ENCODE results near the gene HKDC1. TPM values are rescaled to one million over a fixed set of nuclear protein-coding genes. Genes with fewer than 3 reads are reported as not detected.
"Not testable (repeated sequence)": the region's sequence is repeated elsewhere in the genome, so short reads cannot be mapped to it uniquely, and the experiment has no call there.

HKDC1 gene, protein sequence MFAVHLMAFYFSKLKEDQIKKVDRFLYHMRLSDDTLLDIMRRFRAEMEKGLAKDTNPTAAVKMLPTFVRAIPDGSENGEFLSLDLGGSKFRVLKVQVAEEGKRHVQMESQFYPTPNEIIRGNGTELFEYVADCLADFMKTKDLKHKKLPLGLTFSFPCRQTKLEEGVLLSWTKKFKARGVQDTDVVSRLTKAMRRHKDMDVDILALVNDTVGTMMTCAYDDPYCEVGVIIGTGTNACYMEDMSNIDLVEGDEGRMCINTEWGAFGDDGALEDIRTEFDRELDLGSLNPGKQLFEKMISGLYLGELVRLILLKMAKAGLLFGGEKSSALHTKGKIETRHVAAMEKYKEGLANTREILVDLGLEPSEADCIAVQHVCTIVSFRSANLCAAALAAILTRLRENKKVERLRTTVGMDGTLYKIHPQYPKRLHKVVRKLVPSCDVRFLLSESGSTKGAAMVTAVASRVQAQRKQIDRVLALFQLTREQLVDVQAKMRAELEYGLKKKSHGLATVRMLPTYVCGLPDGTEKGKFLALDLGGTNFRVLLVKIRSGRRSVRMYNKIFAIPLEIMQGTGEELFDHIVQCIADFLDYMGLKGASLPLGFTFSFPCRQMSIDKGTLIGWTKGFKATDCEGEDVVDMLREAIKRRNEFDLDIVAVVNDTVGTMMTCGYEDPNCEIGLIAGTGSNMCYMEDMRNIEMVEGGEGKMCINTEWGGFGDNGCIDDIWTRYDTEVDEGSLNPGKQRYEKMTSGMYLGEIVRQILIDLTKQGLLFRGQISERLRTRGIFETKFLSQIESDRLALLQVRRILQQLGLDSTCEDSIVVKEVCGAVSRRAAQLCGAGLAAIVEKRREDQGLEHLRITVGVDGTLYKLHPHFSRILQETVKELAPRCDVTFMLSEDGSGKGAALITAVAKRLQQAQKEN
- total RNA-seq (2014; rRNA removed; shearing (Covaris generic)) (not detected in 2 replicates), total RNA-seq (2022) (not detected in 2 replicates), Bru-seq, nascent RNA (percentile 14 among the genes with signal in this experiment), BruChase-seq, experiment 1, labeled RNA remaining after a 6-hour chase (percentile 12 among the genes with signal in this experiment), BruChase-seq, experiment 2, labeled RNA remaining after a 2-hour chase (percentile 16 among the genes with signal in this experiment)
- long read RNA-seq = 0 reads

DNA sequence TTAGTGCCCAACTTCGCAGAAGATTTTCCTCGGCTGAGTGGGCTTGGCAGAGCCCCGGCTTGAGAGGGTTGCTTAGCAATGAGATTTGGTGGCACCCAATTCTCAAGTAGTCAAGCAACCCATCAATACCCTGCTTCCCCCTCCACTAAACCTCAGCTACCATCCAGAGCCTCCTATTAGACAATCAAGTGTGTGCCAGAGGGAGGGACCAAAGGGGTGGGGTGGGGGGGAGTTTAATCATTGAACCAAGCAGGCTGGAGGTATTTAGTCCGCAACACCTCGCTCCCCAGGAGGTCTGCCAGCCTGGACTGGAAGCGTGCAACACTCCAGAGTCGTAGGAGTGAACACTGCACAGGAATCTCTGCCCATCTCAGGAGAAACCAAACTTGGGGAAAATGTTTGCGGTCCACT is at the start of gene HKDC1:
Gene HKDC1 (plus strand): TSS at position 292 of the 411 bp plus-strand sequence. CDS start 104 bp downstream, at position 396.
- no peaks in the 10 kb centered on the region for H4K20me1 ChIP-seq (ENCODE audit: insufficient read depth, low read length)
- ChIA-PET POLR2A (no interaction called here), CTCF (ENCODE audit: unreplicated experiment) (no interaction called here)
- no peak for DNase-seq (ENCODE audit: low spot score)
- no peaks in the 10 kb centered on the region for H3K79me2 ChIP-seq (ENCODE audit: insufficient read depth, low read depth, low read length)
- no peaks in the 10 kb centered on the region for H3K36me3 ChIP-seq (ENCODE audit: insufficient read depth, low read length)
- no TSS peak for BruUV-seq (replicated peaks)
- no peaks in the 10 kb centered on the region for H3K9me2 ChIP-seq (ENCODE audit: insufficient read depth, low read length)
- no peaks in the 10 kb centered on the region for H3K9me3 ChIP-seq (ENCODE audit: low read length)
- H2AFZ ChIP-seq (ENCODE audit: low read length) = no peak within 1 kb of the TSS
- no peak within 1 kb of the TSS for H3K27ac ChIP-seq (ENCODE audit: low read depth, low read length, poor library complexity, severe bottlenecking)
- intact Hi-C loops (cut with micrococcal nuclease; ENCODE audit: unreplicated experiment) = loop anchor here (5.0 kb wide), 3 partner anchors 128 to 213 kb away; no protein-coding TSS in a partner anchor
- H3K4me3 ChIP-seq (ENCODE audit: low read depth, low read length, poor library complexity, severe bottlenecking) = no peak within 1 kb of the TSS
- H3K4me2 ChIP-seq (ENCODE audit: low read length) = no peak within 1 kb of the TSS
- no peak for TF ChIP-seq CTCF (conservative IDR thresholded peaks at IDR 0.05; ENCODE audit: low read length)
- no peak for TF ChIP-seq EZH2phosphoT487 (IDR thresholded peaks at IDR 0.05; ENCODE audit: borderline replicate concordance, low read depth, low read length)
- peaks cover 25% of the 10 kb centered on the region for H3K4me1 ChIP-seq (ENCODE audit: insufficient read depth, low read length, poor library complexity, severe bottlenecking)

DNA sequence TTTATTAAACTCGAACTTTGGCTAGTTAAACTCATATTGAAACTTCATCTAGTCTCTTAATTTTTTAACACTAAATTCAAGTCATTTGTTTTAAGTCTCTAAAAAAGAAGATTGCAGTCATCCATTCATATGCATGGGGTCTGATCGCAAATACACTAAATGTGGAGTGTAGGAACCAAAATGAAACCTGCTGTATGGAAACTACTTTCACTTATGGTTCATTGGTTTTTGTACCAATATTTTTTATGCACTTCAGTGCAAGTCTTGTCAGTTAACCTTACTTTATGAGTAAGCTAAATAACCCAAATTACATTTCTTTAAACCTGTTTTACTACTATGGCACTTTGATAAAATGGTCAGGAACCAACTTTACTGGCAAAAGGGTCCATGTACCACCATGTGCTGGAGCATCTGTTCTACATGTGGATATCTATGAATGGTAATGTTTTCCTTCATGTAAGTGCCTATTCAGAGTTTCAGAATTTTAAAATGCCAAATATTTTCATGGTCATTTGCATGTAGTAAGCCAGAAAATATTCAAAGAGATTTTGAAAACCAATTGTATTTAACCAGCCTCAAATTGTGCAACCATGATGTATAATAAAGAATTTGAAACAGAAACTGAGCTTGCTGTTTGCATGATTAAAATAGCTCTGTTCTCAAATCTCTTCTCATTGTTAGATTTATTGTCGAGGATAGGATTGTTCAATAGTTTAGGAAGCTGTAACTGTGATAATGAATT is 47.7 kb upstream of the HKDC1 start:
- no peaks in the 10 kb centered on the region for H3K4me1 ChIP-seq (ENCODE audit: insufficient read depth, low read length, poor library complexity, severe bottlenecking)
- H2AFZ ChIP-seq (ENCODE audit: low read length) = no peak overlapping the region
- no peak overlapping the region for H3K4me2 ChIP-seq (ENCODE audit: low read length)
- intact Hi-C loops (cut with micrococcal nuclease; ENCODE audit: unreplicated experiment) = no loop called here
- no peak overlapping the region for H3K4me3 ChIP-seq (ENCODE audit: low read depth, low read length, poor library complexity, severe bottlenecking)
- no peaks in the 10 kb centered on the region for H4K20me1 ChIP-seq (ENCODE audit: insufficient read depth, low read length)
- H3K27ac ChIP-seq (ENCODE audit: low read depth, low read length, poor library complexity, severe bottlenecking) = no peak overlapping the region
- no TSS peak for BruUV-seq (replicated peaks)
- no peak for DNase-seq (ENCODE audit: low spot score)
- peaks cover 21% of the 10 kb centered on the region for H3K36me3 ChIP-seq (ENCODE audit: insufficient read depth, low read length)
- ChIA-PET CTCF (ENCODE audit: unreplicated experiment) (no interaction called here), POLR2A (interaction anchor here (1.0 to 1.1 kb wide), 2 partner anchors 33 to 63 kb away, joined by 3 read pairs; no protein-coding TSS in a partner anchor)
- H3K9me3 ChIP-seq (ENCODE audit: low read length) = no peaks in the 10 kb centered on the region
- H3K9me2 ChIP-seq (ENCODE audit: insufficient read depth, low read length) = no peaks in the 10 kb centered on the region
- TF ChIP-seq EZH2phosphoT487 (IDR thresholded peaks at IDR 0.05; ENCODE audit: borderline replicate concordance, low read depth, low read length) (no peak), CTCF (conservative IDR thresholded peaks at IDR 0.05; ENCODE audit: low read length) (no peak)
- no peaks in the 10 kb centered on the region for H3K79me2 ChIP-seq (ENCODE audit: insufficient read depth, low read depth, low read length)

DNA sequence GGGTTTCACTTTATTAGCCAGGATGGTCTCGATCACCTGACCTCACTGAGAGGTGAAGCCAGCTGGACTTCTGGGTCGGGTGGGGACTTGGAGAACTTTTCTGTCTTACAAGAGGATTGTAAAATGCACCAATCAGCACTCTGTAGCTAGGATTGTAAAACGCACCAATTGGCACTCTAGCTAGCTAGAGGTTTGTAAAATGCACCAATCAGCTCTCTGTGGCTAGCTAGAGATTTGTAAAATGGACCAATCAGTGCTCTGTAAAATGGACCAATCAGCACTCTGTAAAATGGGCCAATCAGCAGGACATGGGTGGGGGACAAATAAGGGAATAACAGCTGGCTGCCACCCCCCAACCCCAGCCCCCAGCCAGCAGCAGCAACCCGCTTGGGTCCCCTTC is 44.8 kb upstream of the HKDC1 start:
- H3K79me2 ChIP-seq (ENCODE audit: insufficient read depth, low read depth, low read length); H3K4me2 ChIP-seq (ENCODE audit: low read length); H3K27ac ChIP-seq (ENCODE audit: low read depth, low read length, poor library complexity, severe bottlenecking); POLR2A ChIA-PET; H3K36me3 ChIP-seq (ENCODE audit: insufficient read depth, low read length); H2AFZ ChIP-seq (ENCODE audit: low read length); H3K4me3 ChIP-seq (ENCODE audit: low read depth, low read length, poor library complexity, severe bottlenecking); intact Hi-C loops (cut with micrococcal nuclease; ENCODE audit: unreplicated experiment); H4K20me1 ChIP-seq (ENCODE audit: insufficient read depth, low read length); CTCF ChIA-PET (ENCODE audit: unreplicated experiment); BruUV-seq (replicated peaks); H3K9me2 ChIP-seq (ENCODE audit: insufficient read depth, low read length); DNase-seq (ENCODE audit: low spot score); H3K9me3 ChIP-seq (ENCODE audit: low read length); H3K4me1 ChIP-seq (ENCODE audit: insufficient read depth, low read length, poor library complexity, severe bottlenecking): not testable (repeated sequence)
